HEK293T (cell line): Measurements from ENCODE around the gene FGGY.

ENCODE experiments used
- ARNT ChIP-seq: fragments of 450-650 bp; IDR thresholded peaks from 2 replicates; pipeline ENCODE4 v1.6.1; 2017; ENCODE audit warnings: mild to moderate bottlenecking
- LEF1 ChIP-seq: fragments of 450-650 bp; IDR thresholded peaks from 2 replicates; pipeline ENCODE4 v1.6.1; 2017; ENCODE audit warnings: mild to moderate bottlenecking, borderline replicate concordance
- PKNOX1 ChIP-seq: fragments of 450-650 bp; IDR thresholded peaks from 2 replicates; pipeline ENCODE4 v1.6.1; 2016
- SP1 ChIP-seq: fragments of 450-650 bp; IDR thresholded peaks from 2 replicates; pipeline ENCODE4 v1.6.1; 2017
- SUZ12 ChIP-seq: fragments of 450-650 bp; IDR thresholded peaks from 2 replicates; pipeline ENCODE4 v1.6.1; 2016; ENCODE audit warnings: mild to moderate bottlenecking
- TARDBP ChIP-seq: fragments of 450-650 bp; IDR thresholded peaks from 2 replicates; pipeline ENCODE4 v1.6.1; 2016

- TF ChIP-seq SP1: no peak
- no peak for TF ChIP-seq PKNOX1
- no peak for TF ChIP-seq ARNT
- TF ChIP-seq LEF1: no peak
- TF ChIP-seq SUZ12: no peak
- no peak for TF ChIP-seq TARDBP
Measured at GRCh38 chr1:59443310-59443709, 146.4 kb downstream of the FGGY start.
